G401 (cell line): ENCODE measurements around the gene TPM2. TPM values are rescaled to one million over a fixed set of nuclear protein-coding genes. Genes with fewer than 3 reads are reported as not detected.

Experiments used
- DNase-seq: peaks from one replicate; pipeline ENCODE4 v3.0.0-alpha.2; 2015; ENCODE audit warnings: low spot score
- in situ Hi-C: cut with HindIII; loops from 2 replicates; pipeline ENCODE4 v1.10.0; 2016; ENCODE audit warnings: low sequenced_read_pairs, mixed read lengths
- total RNA-seq: library from RNA; depleted of rRNA; stranded (reverse); fragments of >200 nt; shearing (Covaris generic); gene quantifications from 2 replicates; pipeline ENCODE4 v1.2.3, GENCODE V29; 2014

Gene TPM2
- total RNA-seq, 1 experiment from 2014 or later = 439 TPM

DNA sequence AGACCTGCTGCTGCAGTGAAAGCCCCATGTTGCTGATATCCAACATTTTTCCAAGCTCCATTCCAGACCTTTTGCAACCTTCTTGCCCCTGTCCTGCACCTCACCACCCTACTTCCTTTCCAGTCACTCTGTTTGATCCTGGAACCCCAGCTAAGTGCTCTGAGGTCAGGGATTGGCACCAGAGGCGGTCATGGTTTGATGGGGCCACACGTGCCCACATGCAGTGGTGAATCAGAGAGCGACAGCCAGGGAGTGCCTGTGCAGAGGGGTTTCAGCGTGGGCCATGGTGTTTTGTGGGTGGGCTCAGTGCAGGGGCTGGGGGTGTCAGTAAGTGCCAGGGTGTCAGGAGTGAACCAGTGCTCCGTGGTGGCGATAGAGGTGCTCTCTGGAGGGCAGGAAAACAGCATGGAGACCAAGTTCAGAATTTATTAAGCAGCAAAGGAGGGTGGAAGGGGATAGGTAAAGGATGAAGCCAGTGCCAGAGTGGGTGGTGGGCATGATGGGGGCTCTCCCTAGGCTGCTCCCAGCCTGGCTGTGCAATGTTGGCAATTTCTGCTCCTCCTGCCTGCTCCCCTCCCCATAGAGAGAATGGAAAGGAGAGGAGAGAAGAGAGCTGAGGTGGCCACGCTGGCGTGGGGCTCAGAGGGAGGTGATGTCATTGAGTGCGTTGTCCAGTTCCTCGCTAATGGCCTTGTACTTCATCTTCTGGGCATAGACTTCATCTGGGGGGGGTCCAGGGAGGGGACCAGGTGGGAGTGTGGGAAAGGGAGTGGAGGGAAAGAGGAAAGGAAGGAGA is 7.0 kb downstream of the TPM2 start:
- no peak for DNase-seq
- in situ Hi-C loops = no loop called here

DNA sequence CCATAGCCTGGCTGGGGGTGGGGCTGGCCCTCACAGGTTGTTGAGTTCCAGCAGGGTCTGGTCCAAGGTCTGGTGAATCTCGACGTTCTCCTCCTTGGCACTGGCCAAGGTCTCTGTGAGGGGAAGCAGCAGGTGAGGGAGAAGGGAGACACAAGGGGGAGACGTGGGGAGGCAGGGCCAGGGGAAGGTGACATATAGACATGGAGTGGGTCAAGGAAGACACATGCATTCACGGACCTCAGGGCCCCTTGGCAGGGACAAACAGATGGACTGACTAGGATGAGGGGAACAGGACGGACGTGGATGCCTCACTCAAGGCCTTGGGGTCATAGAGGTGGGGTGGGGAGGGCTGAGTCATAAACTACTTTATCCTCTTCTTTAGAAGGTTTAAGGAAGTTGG is 7.7 kb downstream of the TPM2 start:
- in situ Hi-C loops = no loop called here
- no peak for DNase-seq

DNA sequence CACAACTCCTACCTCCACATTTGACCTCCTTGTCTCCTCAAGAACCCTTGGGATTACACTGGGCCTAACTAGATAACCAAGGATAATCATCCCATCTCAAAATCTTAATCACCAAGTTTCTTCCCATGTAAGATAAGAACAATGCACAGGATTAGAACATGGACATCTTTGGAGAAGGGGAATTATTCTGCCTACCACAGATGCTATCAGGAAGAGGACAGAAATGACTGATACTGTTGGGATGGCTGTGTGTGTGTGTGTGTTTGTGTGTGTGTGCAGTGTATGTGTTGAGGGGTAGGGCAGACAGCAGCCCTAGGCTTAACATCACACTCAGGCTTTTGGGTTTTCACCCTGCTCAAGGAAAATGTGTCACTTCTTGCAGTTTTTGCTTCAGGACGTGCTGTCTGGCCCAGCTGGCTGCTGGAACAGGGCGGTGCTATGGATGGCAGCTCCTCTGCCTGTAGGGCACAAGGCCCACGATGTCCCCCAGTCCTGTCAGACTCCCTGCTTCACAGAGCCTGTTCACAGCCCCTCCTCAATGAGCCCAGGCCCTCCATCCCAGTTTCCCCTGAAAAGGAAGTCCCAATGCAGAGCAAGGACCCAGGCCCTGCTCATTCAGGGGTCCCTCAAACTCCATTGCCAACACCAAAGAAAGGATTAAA is 8.3 kb downstream of the TPM2 start:
- in situ Hi-C loops = no loop called here
- DNase-seq = no peak

DNA sequence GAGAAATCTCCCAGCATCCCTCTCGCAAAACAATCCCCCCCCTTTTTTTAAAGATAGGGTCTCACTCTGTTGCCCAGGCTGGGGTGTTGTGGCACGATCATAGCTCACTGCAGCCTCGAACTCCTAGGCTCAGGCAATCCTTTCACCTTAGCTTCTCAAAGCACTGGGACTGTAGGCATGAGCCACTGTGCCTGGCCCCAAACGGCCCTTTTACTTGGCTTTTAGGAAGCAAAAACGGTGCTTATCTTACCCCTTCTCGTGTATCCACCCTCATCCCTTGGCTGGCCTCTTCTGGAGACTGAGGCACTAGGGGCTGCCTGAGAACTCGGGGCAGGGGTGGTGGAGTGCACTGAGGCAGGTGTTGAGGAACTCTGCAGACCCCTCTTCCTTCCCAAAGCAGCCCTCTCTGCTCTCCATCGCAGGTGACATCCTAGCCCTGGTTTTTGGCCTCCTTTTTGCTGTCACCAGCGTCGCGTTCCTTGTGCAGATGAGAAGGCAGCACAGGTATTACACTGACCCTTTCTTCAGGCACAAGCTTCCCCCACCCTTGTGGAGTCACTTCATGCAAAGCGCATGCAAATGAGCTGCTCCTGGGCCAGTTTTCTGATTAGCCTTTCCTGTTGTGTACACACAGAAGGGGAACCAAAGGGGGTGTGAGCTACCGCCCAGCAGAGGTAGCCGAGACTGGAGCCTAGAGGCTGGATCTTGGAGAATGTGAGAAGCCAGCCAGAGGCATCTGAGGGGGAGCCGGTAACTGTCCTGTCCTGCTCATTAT is 9.2 kb downstream of the TPM2 start:
- in situ Hi-C loops = no loop called here
- DNase-seq = peak; percentile 81

DNA sequence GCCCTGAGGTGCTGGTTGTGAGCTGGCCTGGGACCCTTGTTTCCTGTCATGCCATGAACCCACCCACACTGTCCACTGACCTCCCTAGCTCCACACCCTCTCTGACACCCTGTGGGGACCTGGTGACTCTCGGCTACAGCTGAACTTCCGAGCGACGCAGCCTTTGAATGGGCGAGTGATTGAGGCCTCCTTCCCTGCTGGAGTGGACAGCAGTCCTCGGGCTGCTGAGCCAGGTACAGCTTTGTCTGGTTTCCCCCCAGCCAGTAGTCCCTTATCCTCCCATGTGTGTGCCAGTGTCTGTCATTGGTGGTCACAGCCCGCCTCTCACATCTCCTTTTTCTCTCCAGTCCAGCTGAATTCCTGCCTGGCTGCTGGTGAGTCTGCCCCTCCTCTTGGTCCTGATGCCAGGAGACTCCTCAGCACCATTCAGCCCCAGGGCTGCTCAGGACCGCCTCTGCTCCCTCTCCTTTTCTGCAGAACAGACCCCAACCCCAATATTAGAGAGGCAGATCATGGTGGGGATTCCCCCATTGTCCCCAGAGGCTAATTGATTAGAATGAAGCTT is 9.9 kb downstream of the TPM2 start:
- in situ Hi-C loops = no loop called here
- no peak for DNase-seq

DNA sequence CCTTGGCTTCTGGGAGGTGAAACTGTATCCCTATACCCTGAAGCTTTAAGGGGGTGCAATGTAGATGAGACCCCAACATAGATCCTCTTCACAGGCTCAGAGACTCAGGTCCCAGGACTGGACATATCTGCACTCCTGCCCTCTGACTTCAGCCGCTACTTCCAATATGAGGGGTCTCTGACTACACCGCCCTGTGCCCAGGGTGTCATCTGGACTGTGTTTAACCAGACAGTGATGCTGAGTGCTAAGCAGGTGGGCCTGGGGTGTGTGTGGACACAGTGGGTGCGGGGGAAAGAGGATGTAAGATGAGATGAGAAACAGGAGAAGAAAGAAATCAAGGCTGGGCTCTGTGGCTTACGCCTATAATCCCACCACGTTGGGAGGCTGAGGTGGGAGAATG is 10.6 kb downstream of the TPM2 start:
- no peak for DNase-seq
- in situ Hi-C loops = no loop called here

DNA sequence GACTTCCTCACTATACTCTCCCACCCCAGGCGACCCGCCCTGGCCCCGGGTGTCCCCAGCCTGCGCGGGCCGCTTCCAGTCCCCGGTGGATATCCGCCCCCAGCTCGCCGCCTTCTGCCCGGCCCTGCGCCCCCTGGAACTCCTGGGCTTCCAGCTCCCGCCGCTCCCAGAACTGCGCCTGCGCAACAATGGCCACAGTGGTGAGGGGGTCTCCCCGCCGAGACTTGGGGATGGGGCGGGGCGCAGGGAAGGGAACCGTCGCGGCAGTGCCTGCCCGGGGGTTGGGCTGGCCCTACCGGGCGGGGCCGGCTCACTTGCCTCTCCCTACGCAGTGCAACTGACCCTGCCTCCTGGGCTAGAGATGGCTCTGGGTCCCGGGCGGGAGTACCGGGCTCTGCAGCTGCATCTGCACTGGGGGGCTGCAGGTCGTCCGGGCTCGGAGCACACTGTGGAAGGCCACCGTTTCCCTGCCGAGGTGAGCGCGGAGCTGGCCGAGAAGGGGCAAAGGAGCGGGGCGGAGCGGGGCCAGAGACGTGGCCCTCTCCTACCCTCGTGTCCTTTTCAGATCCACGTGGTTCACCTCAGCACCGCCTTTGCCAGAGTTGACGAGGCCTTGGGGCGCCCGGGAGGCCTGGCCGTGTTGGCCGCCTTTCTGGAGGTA is 13.9 kb downstream of the TPM2 start:
- in situ Hi-C loops = no loop called here
- no peak for DNase-seq

DNA sequence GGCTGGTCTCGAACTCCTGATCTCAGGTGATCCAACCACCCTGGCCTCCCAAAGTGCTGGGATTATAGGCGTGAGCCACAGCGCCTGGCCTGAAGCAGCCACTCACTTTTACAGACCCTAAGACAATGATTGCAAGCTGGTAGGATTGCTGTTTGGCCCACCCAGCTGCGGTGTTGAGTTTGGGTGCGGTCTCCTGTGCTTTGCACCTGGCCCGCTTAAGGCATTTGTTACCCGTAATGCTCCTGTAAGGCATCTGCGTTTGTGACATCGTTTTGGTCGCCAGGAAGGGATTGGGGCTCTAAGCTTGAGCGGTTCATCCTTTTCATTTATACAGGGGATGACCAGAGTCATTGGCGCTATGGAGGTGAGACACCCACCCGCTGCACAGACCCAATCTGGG is 14.5 kb downstream of the TPM2 start:
- no peak for DNase-seq
- in situ Hi-C loops = no loop called here

DNA sequence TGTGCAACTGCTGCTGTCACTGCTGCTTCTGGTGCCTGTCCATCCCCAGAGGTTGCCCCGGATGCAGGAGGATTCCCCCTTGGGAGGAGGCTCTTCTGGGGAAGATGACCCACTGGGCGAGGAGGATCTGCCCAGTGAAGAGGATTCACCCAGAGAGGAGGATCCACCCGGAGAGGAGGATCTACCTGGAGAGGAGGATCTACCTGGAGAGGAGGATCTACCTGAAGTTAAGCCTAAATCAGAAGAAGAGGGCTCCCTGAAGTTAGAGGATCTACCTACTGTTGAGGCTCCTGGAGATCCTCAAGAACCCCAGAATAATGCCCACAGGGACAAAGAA is 15.7 kb downstream of the TPM2 start:
- no peak for DNase-seq
- in situ Hi-C loops = no loop called here

DNA sequence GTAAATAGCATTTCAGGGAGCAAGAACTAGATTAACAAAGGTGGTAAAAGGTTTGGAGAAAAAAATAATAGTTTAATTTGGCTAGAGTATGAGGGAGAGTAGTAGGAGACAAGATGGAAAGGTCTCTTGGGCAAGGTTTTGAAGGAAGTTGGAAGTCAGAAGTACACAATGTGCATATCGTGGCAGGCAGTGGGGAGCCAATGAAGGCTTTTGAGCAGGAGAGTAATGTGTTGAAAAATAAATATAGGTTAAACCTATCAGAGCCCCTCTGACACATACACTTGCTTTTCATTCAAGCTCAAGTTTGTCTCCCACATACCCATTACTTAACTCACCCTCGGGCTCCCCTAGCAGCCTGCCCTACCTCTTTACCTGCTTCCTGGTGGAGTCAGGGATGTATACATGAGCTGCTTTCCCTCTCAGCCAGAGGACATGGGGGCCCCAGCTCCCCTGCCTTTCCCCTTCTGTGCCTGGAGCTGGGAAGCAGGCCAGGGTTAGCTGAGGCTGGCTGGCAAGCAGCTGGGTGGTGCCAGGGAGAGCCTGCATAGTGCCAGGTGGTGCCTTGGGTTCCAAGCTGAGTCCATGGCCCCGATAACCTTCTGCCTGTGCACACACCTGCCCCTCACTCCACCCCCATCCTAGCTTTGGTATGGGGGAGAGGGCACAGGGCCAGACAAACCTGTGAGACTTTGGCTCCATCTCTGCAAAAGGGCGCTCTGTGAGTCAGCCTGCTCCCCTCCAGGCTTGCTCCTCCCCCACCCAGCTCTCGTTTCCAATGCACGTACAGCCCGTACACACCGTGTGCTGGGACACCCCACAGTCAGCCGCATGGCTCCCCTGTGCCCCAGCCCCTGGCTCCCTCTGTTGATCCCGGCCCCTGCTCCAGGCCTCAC is 16.3 kb downstream of the TPM2 start, which contains the start of gene CA9:
CA9 (plus strand) TSS at position 797 of the 893 bp plus-strand sequence; CDS start at position 829, 32 bp downstream.
- in situ Hi-C loops = no loop called here
- peak; percentile 97 for DNase-seq

DNA sequence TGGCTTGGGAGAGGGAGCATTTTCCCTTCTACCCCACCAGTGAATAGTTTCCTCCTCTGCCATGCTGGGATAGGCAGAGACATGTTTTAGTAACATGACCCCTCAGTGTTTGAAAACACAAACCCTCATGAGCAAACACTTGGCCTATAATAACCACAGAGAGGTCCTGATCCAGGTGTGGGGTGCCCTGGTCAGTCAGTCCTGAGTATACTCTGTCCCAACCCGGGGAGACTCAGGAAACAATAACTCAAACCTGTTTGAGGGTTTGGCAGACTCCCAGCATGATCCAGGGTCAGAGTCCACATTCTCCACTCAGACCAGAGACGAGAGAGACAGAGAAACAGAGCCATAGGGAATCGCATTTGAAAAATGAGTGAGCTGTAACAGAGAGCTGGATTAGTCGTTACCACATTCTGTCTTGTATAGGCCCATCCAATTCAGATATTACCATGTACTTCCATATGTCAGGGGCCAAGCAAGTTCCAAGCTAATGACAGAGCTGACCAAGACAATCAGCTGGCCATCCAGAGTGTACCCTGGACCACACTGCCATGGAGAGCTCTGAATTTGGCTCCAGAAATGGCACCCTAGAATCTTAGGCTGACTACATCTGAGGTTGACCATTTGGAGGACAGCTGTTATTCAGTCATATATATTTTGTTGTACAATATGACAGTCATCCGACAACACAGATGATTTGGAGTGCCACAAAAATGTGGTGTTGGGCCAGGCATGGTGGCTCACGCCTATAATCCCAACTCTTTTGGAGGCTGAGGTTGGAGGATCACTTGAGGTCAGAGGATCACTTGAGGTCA is 20.2 kb downstream of the TPM2 start:
- DNase-seq = no peak
- in situ Hi-C loops = no loop called here

DNA sequence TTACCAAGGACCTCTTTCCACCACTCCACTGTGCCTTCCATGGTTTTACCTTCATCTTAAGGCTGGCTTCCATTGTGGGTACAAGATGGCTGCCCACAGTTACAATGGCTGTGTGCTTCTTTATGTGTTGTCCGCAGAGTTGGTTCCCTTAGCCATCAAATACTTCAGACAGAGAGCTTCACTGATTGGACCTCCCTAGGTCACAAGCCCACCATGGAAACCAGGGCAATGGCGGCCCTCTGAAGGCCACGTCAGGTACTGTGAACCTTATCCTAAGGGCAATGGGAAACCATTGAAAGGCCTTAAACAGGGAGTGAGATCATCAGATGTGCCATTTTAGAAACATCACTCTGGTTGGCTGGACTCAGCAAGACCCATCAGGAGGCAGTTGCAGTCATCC is 21.8 kb downstream of the TPM2 start:
- in situ Hi-C loops = no loop called here
- DNase-seq = no peak

DNA sequence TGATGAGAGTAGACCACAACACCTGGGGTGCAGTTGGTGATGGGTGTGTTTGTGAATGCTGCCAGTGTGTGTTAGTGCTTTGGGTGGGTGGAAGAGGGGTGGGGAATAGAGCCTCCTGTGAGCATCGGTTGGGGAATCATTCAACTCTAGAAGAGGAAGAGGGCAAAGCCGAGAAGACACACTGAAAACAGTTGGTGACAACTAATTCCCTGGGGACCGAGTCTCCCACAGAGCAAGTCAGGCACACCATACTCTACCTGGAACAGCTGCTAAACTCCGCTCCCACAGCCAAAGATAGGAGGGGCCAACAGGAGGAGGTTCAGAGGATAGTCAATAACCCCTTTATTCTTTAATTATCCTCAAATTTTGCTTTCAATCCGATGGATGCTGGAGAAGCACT is 23.2 kb downstream of the TPM2 start:
- no peak for DNase-seq
- in situ Hi-C loops = no loop called here

DNA sequence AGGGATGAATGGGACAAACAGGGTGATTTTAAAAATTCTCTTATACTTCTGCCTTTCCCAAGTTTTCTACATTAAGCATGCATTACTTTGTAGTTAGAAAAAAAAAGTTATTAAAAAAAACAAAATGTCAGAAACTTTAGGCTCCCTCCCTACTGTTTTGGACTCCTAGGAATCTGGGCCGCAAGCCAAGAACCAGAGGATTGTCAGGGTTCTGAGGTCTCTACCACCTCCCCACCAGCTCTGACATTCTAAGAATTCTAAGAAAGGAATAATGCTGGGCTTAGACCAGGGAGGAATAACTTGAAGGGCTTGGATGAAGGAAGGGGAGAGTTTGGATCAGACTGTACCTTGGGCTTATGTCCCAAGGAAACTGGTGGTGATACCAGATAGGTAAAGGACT is 23.7 kb downstream of the TPM2 start:
- no peak for DNase-seq
- in situ Hi-C loops = no loop called here

DNA sequence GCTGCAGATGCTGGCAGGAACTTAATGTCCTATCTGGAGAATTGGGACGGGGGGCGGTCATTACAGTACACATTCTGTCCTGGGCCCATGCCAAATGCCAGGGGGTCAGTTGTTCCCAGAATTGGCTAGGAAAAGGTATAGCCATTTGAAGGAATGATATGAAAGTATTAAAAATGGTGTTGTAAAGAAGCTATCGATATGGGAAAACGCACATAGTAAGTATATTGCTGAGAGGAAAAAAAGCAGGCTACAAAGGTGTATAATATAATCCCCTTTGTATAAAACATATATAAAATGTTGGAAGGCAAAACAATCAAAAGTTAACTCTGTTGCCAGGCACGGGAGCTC is 24.3 kb downstream of the TPM2 start:
- in situ Hi-C loops = no loop called here
- no peak for DNase-seq

DNA sequence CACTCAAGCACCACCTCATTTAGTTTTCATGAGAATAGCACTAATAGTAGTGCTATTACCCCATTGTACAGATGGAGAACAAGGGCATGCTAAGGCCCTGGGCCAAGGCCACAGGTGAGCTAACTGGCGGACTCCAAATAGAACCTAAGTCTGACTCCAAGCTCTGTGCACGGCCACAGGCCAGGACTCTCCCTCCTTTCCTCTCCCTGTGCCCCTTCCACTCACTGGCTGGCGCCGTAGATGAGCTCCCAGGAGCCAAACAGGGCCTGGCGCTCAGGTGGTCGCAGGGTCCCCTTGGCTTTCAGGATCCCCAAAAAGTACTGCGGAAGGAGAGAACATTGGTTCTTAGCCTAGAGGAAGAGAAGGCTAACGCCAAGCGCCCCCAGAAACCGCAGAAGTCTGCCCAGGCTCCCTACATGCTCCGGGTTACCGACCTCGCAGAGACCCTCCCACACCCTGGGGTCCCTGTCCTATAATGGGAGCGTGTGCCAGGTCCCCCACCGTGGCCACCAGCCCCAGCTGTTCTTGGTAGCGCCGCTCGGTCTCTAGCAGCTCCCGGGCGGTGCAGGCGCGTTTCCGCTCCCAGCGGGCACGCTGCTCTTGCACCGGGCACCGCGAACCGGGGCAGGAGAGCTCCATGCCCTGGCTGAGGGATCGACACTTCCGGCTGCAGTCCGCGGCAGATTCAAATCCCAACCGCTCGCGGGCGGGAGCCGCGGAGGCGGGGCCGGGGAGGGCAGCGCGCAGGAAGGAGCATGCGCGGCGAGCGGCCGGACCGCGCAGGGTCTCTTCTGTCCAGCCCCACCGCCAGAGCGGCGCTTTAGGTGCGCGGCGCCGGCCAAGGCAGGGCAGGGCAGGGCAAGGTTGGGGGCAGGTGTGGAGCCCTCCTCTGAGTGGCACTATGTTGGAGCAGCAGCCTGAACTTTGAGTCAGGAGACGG is 24.9 kb downstream of the TPM2 start, which contains the start of gene ARHGEF39:
ARHGEF39 (minus strand) TSS at position 665 of the 940 bp plus-strand sequence; CDS start at position 639, 26 bp downstream.
- peak; percentile 84 for DNase-seq
- in situ Hi-C loops = no loop called here

DNA sequence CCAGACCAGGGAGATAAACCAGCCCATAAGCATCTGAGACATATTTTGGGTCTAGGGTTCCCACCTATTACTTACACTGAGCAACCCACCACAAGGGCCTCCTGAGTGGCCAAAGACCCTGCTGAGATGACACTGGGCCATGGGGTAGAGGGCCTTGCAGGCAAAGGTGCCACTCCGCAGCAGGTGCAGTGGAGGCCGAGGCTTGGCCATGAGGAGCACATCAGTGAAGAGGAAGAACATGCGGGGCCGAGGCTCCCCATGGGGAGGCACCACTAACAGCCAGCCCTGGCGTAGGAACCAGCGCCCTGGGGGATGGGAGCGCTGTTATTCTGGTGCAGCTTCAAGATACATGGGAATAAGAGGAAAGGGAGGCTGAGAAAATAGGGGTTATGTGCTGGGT is 27.3 kb downstream of the TPM2 start:
- in situ Hi-C loops = no loop called here

More for the DNA sequence above, 27.3 kb downstream of the TPM2 start:
- peak; percentile 31 for DNase-seq
